Cardiac fibroblast (primary cell): Measurements from ENCODE around the gene BAD.

Experiments
- DNase-seq, 2 donors: peaks; one replicate each; pipeline versions ENCODE4 v3.0.0 to v3.0.0-alpha.2; 2010; ENCODE audit warnings: low read depth in 2 of 2
- H3K4me3 ChIP-seq, 2 donors: replicated peaks in 1 of 2; 1 replicate in 1 of 2; 2 replicates in 1 of 2; pipeline ENCODE4 v1.5.1; 2011; ENCODE audit warnings: low read depth in 2 of 2, low read length in 2 of 2, mild to moderate bottlenecking in 2 of 2, moderate library complexity in 1 of 2
- CTCF ChIP-seq: IDR thresholded peaks from one replicate; pipeline ENCODE4 v1.5.1; 2011; ENCODE audit warnings: low read depth, mild to moderate bottlenecking, low read length, inconsistent platforms

BAD gene

GRCh38 chr11:64299847-64300648, 15.6 kb upstream of the BAD start, which contains the start of gene CATSPERZ:
TSS of gene CATSPERZ (plus strand) at chr11:64300358. CDS start at chr11:64300411, 53 bp downstream.
- no peak for DNase-seq
- peak within 1 kb of the TSS; percentile 15 to 33 for H3K4me3 ChIP-seq
- TF ChIP-seq CTCF = no peak

GRCh38 chr11:64298966-64299846, 14.7 kb upstream of the BAD start:
- DNase-seq = peak in 1 of 2 donors; percentile 41
- H3K4me3 ChIP-seq = peak overlapping the region in 1 of 2 donors; percentile 21
- no peak for TF ChIP-seq CTCF

GRCh38 chr11:64297699-64298358, 13.4 kb upstream of the BAD start:
- no peak overlapping the region for H3K4me3 ChIP-seq
- no peak for TF ChIP-seq CTCF
- DNase-seq = no peak

- TF ChIP-seq CTCF = no peak
- no peak overlapping the region for H3K4me3 ChIP-seq
- no peak for DNase-seq
These were observed 12.6 kb upstream of the BAD start for GRCh38 chr11:64296830-64297698.

- no peak for DNase-seq
- no peak for TF ChIP-seq CTCF
- H3K4me3 ChIP-seq = no peak overlapping the region
These were observed 11.8 kb upstream of the BAD start for GRCh38 chr11:64296236-64296635.

- TF ChIP-seq CTCF = no peak
- DNase-seq = no peak
- no peak overlapping the region for H3K4me3 ChIP-seq
These were observed 11.3 kb upstream of the BAD start for GRCh38 chr11:64295760-64296159.
